ENCODE measurements around the gene ZNF653. TPM values are rescaled to one million over a fixed set of nuclear protein-coding genes. Genes with fewer than 3 reads are reported as not detected.

Gene ZNF653, protein sequence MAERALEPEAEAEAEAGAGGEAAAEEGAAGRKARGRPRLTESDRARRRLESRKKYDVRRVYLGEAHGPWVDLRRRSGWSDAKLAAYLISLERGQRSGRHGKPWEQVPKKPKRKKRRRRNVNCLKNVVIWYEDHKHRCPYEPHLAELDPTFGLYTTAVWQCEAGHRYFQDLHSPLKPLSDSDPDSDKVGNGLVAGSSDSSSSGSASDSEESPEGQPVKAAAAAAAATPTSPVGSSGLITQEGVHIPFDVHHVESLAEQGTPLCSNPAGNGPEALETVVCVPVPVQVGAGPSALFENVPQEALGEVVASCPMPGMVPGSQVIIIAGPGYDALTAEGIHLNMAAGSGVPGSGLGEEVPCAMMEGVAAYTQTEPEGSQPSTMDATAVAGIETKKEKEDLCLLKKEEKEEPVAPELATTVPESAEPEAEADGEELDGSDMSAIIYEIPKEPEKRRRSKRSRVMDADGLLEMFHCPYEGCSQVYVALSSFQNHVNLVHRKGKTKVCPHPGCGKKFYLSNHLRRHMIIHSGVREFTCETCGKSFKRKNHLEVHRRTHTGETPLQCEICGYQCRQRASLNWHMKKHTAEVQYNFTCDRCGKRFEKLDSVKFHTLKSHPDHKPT
- total RNA-seq (4.5 TPM), polyA plus RNA-seq (9.8 TPM)

DNA sequence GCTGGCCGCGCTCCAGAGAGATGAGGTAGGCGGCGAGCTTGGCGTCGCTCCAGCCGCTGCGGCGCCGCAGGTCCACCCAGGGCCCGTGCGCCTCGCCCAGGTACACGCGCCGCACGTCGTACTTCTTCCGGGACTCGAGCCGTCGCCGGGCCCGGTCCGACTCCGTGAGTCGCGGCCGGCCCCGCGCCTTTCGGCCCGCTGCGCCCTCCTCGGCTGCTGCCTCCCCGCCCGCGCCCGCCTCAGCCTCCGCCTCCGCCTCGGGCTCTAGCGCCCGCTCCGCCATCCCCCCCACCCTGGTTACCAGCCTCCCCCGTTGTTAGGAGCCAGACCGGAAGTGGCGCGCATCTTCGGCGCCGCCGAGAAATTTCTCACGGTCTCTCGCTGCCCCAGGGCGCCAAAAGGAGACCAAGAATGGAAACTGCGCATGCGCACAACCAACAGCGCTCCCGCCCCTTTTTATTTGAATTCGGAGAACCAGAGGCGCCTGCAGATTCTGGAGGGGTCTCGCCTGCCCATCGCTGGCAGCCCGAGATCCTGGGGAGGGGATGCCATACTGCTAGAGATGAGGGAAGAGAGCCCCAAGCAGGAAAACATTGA, at the start of gene ZNF653:
Gene ZNF653, minus strand, starts transcription at position 336 of the 597 bp plus-strand sequence. Its CDS starts 53 bp downstream, at position 283.
- under 1% methylated on average over 65 of the region's 65 CpGs for WGBS
- peak within 1 kb of the TSS; percentile 90 for H3K27ac ChIP-seq (ENCODE audit: low read depth)
- H3K4me3 ChIP-seq (ENCODE audit: low read depth, low read length), result peak within 1 kb of the TSS; percentile 91
- DNase-seq (ENCODE audit: extremely low spot score), result peak; percentile 92
- H3K4me1 ChIP-seq (ENCODE audit: insufficient read depth), result no peaks in the 10 kb centered on the region
- no peaks in the 10 kb centered on the region for H3K36me3 ChIP-seq (ENCODE audit: insufficient read depth)

DNA sequence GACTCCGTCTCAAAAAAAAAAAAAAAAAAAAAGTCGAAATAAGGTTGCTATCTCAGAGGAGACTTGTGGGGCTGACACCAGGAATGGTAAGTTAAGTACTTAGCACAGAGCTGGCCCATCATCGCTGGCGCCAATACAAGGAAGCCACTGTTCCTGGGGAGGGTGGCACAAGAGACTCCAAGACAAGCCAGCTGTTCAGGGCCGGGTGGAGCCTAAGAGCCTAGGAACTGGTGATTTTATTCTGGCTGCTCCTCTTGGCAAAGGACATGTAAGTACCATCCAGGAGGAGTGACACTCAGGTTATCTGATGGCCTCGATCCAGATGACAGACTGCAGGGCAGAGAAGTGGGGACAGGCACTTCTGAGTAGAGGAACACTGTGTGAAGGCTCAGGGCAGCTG, 49.6 kb upstream of the ZNF653 start:
- no peak overlapping the region for H3K27ac ChIP-seq (ENCODE audit: low read depth)
- no peak overlapping the region for H3K4me3 ChIP-seq (ENCODE audit: low read depth, low read length)
- DNase-seq (ENCODE audit: extremely low spot score), result no peak
- 86% methylated on average over 6 of the region's 6 CpGs for WGBS
- H3K36me3 ChIP-seq (ENCODE audit: insufficient read depth), result peaks cover 2% of the 10 kb centered on the region
- H3K4me1 ChIP-seq (ENCODE audit: insufficient read depth), result no peaks in the 10 kb centered on the region

DNA sequence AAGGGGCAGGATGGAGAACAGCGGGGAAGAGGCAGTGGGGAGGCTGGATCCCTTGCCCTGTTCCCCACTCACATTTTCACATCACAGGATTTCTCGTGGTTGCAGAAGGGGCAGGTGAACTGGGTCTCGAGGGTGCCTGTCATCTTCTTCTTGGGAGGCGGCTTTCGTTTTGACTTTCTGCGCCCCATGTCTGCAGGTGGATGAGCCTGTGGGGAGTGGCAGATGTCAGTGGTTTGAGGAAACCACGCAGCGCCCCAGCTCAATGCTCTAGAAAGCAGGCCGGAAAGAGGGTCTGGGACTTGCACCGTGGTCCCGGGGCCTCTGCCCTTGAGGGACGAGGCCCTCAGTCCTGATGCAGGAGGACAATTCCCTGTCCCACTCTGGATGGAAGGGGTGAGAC, 48.5 kb upstream of the ZNF653 start:
- H3K4me1 ChIP-seq (ENCODE audit: insufficient read depth), result no peaks in the 10 kb centered on the region
- no peak for DNase-seq (ENCODE audit: extremely low spot score)
- no peak overlapping the region for H3K27ac ChIP-seq (ENCODE audit: low read depth)

DNA sequence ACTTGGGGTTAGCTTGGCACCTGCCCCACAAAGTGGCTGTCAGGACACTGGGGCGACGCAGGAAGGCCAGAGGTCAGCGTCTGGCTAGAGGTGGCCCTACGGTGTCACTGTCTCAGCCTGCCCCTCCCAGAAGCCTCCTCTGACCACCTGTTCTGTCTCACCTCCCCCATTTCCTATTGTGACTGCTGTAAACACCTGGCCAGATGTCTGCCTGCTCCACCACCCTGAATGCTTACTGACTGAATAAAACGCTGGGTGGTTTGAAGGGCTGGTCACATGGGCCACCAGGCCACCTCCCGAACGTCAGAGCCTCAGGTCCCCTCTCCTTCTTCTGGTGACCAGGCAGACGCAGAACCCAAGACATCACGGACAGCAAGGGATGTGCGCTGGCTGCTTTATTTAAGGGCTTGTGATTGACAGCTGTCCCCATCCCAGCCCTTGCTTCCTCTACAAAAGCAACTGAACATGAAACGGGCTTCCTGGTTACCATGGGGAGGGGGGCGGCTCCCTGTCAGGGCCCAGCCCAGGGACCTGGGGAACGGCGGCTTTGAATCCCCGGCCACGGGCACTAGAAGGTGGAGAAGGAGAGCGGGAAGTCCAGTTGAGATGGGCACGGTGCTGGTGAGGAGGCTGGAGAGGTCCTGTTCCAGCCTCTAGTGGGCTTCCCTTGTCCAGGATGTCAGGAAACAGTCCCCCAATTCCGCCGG, 47.2 kb upstream of the ZNF653 start:
- Histone ChIP-seq H3K4me3 (ENCODE audit: low read depth, low read length) (no peak overlapping the region), H3K4me1 (ENCODE audit: insufficient read depth) (no peaks in the 10 kb centered on the region), H3K27ac (ENCODE audit: low read depth) (no peak overlapping the region), H3K36me3 (ENCODE audit: insufficient read depth) (peaks cover 2% of the 10 kb centered on the region)
- no peak for DNase-seq (ENCODE audit: extremely low spot score)
- WGBS, result 73% methylated on average over 20 of the region's 20 CpGs

More for the DNA sequence above, 48.5 kb upstream of the ZNF653 start:
- Histone ChIP-seq H3K4me3 (ENCODE audit: low read depth, low read length) (no peak overlapping the region), H3K36me3 (ENCODE audit: insufficient read depth) (peaks cover 2% of the 10 kb centered on the region)
- WGBS, result 90% methylated on average over 12 of the region's 12 CpGs

DNA sequence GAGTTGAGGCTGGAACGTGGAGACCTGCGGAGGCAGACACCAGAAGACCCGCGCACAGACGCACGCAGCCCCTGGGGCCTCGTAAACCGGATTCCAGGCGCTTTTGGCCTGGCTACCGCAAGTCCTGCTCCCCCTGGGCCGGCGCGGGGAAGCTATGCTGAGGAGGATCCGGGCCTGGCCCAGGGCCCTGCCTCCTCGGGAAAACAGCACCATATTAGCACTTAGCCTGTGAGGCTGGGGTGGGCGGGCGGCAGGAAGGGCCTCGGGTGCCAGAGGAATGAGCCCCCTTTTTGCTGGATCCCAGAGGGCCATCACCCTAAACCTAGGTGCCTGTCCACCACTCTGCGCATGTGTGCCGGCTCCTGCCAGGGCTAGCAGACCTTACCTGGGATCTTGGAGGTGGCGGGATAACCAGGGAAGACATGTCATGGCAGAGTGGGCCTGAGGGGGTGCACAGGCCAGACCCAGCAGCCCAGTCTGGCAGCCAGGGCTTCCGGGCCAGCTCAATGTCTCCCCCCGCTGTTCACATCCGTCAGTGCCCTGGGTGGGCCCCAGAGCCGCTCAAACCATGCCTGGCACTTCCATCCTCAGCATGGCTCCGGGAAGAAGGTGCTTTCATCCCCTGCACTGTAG, 46.1 kb upstream of the ZNF653 start:
- Histone ChIP-seq H3K4me3 (ENCODE audit: low read depth, low read length) (no peak overlapping the region), H3K36me3 (ENCODE audit: insufficient read depth) (peaks cover 2% of the 10 kb centered on the region), H3K4me1 (ENCODE audit: insufficient read depth) (no peaks in the 10 kb centered on the region), H3K27ac (ENCODE audit: low read depth) (no peak overlapping the region)
- DNase-seq (ENCODE audit: extremely low spot score), result no peak
- WGBS, result 40% methylated on average over 26 of the region's 26 CpGs

DNA sequence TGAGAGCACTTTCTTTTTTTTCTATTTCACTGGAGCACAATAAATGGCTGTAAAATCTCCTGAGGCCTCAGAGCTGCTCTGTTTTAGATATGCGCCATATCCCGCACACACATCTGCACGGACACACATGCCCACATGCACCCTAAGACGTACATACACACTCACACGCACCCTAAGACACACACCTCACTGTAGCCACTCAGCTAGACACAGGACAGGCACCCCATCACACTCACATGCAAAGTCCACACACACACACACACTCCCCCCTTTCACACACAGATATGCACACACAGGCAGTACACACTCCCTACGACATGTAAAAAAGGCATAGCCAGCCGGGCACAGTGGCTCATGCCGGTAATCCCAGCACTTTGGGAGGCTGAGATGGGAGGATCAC, 44.6 kb upstream of the ZNF653 start:
- Histone ChIP-seq H3K4me3 (ENCODE audit: low read depth, low read length) (no peak overlapping the region), H3K4me1 (ENCODE audit: insufficient read depth) (no peaks in the 10 kb centered on the region), H3K36me3 (ENCODE audit: insufficient read depth) (peaks cover 2% of the 10 kb centered on the region), H3K27ac (ENCODE audit: low read depth) (no peak overlapping the region)
- DNase-seq (ENCODE audit: extremely low spot score), result no peak
- WGBS, result 83% methylated on average over 8 of the region's 8 CpGs

DNA sequence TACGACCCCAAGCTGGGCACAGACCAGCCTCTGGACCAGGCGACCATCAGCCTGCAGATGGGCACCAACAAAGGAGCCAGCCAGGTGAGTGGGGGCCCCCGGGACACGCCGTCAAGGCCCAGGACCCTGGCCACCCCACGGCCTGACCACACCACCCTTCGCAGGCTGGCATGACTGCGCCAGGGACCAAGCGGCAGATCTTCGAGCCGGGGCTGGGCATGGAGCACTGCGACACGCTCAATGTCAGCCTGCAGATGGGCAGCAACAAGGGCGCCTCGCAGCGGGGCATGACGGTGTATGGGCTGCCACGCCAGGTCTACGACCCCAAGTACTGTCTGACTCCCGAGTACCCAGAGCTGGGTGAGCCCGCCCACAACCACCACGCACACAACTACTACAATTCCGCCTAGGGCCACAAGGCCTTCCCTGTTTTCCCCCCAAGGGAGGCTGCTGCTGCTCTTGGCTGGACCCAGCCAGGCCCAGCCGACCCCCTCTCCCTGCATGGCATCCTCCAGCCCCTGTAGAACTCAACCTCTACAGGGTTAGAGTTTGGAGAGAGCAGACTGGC, 43.8 kb upstream of the ZNF653 start:
- DNase-seq (ENCODE audit: extremely low spot score), result no peak
- 90% methylated on average over 24 of the region's 24 CpGs for WGBS
- Histone ChIP-seq H3K36me3 (ENCODE audit: insufficient read depth) (peaks cover 2% of the 10 kb centered on the region), H3K4me3 (ENCODE audit: low read depth, low read length) (no peak overlapping the region), H3K27ac (ENCODE audit: low read depth) (no peak overlapping the region), H3K4me1 (ENCODE audit: insufficient read depth) (no peaks in the 10 kb centered on the region)

DNA sequence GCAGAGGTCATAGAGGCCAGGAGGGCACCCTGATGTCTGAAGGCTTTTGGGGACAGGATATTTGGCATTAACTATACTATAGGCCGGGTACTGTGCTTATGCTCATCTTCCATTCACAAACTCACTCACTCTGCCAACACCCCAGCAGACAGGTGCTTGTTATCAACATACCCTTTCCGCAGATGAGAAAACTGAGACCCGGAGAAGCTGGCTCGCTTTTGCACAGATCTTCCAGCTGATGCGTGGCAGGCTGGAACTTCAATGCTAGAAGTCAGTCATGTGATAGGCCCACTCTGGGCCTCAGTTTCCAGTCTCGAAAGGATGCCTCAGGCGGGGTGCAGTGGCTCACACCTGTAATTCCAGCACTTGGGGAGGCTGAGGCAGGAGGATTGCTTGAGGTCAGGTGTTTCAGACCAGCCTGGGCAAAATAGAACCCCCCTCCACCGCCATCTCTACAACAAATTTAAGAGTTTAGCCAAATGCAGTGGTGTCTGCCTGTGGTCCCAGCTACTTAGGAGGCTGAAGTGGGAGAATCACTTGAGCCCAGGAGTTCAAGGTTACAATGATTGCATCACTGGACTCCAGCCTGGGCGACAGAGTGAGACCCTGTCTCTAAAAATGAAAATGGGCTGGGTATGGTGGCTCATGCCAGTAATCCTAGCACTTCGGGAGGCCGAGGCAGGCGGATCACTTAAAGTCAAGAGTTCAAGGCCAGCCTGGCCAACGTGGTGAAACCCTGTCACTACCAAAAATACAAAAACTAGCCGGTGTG, 42.5 kb upstream of the ZNF653 start:
- no peak overlapping the region for H3K4me3 ChIP-seq (ENCODE audit: low read depth, low read length)
- H3K36me3 ChIP-seq (ENCODE audit: insufficient read depth), result peaks cover under 1% of the 10 kb centered on the region
- H3K4me1 ChIP-seq (ENCODE audit: insufficient read depth), result no peaks in the 10 kb centered on the region
- WGBS, result 90% methylated on average over 14 of the region's 14 CpGs
- no peak for DNase-seq (ENCODE audit: extremely low spot score)
- H3K27ac ChIP-seq (ENCODE audit: low read depth), result no peak overlapping the region

DNA sequence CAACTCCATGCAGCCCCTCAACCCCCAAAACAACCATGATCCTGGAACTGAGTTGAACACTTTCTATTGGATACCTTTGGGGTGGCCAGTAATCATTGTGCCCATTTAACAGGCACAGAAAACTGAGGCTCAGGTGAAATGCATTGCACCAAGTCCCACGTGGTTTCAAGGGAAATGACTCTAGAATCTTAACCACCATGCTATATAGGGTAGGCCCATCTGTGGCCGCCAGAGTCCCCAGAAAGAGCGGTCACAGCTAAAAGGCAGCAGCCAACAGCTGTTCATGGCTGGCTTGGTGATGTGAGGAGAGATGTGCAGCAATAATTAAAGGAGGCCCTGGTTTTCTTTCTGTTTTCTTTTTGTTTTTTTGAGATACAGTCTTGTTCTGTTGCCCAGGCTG, 35.6 kb upstream of the ZNF653 start:
- WGBS, result 65% methylated on average over 3 of the region's 3 CpGs
- Histone ChIP-seq H3K36me3 (ENCODE audit: insufficient read depth) (no peaks in the 10 kb centered on the region), H3K4me1 (ENCODE audit: insufficient read depth) (no peaks in the 10 kb centered on the region), H3K27ac (ENCODE audit: low read depth) (no peak overlapping the region), H3K4me3 (ENCODE audit: low read depth, low read length) (no peak overlapping the region)
- DNase-seq (ENCODE audit: extremely low spot score), result no peak

DNA sequence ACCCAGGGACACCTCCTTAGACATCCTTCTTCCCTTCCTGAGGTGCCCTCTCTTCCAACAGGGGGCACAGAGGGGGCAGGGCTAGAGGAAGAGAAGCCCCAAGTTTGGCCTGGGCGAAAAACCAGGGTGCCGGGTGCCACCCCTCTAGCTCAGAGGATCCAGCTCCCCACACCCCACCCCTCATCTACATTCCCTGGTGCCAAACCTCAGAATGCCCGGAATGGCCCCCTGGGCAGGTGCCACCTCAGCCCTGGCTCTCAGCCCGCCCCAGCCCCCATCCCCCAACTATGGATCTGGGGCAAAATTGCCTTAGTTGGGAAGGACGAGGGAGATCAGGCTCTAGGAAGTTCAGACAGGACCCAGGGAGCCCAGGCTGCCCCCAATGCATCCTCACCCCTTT, 35.0 kb upstream of the ZNF653 start:
- Histone ChIP-seq H3K4me3 (ENCODE audit: low read depth, low read length) (peak overlapping the region; percentile 36), H3K4me1 (ENCODE audit: insufficient read depth) (no peaks in the 10 kb centered on the region), H3K27ac (ENCODE audit: low read depth) (no peak overlapping the region), H3K36me3 (ENCODE audit: insufficient read depth) (no peaks in the 10 kb centered on the region)
- no peak for DNase-seq (ENCODE audit: extremely low spot score)
- 55% methylated on average over 5 of the region's 5 CpGs for WGBS

DNA sequence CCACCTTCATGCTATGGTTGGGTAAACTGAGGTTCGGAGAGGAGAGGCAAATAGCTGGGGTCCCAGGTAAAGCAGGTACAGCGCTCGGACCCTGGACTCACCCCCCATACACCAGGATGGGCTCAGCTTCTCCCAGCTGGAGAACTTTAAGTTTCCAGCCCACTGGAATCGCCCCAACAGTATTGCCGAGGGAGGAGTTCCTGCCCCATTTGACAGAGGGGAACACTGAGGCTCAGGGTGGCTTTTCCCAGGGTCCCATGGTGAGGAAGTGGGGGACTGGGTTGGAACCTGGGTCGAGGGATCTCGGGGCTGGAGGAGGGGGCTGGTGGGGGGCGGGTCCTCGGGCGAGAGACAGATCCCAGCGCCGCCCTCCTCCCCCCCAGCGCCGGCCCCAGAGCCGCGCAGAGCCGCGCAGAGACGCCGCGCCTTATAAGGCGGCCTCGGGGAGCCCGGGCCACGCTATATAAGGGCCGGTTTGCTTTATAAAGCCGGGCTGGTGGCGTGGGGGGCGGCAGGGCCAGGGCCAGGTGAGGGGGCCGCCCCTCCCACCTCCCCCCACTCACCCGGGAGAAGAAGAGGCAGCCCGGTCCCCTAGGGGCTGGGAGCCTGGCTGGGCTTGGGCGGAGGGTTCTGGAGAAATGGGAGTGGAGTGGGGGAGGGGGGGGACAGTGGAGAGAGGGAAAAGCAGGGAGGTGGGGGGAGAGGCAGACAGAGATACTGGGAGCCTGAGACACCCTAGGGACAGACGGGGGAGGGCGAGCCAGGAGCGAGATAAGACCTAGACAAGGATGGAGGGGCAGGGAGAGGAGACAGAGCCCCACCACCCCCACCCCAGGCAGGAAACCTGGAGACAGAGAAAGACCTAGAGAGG, 34.1 kb upstream of the ZNF653 start:
- Histone ChIP-seq H3K27ac (ENCODE audit: low read depth) (peak overlapping the region; percentile 85), H3K36me3 (ENCODE audit: insufficient read depth) (no peaks in the 10 kb centered on the region), H3K4me1 (ENCODE audit: insufficient read depth) (no peaks in the 10 kb centered on the region), H3K4me3 (ENCODE audit: low read depth, low read length) (peak overlapping the region; percentile 36)
- DNase-seq (ENCODE audit: extremely low spot score), result no peak
- 7% methylated on average over 36 of the region's 36 CpGs for WGBS
